Neuron (in vitro differentiated cells): ENCODE data around the gene C22orf23.

ENCODE experiments used
- H2AFZ ChIP-seq: one replicate; pipeline ENCODE4 v1.6.1; 2013; ENCODE audit warnings: low read depth, mild to moderate bottlenecking, inconsistent platforms, low read length, moderate library complexity
- H3K27me3 ChIP-seq: one replicate; pipeline ENCODE4 v1.6.1; 2013; ENCODE audit warnings: low read length; ENCODE audit not compliant: insufficient read depth
- H3K36me3 ChIP-seq: one replicate; pipeline ENCODE4 v1.6.1; 2013; ENCODE audit warnings: low read length; ENCODE audit not compliant: insufficient read depth
- H3K4me1 ChIP-seq: one replicate; pipeline ENCODE4 v1.6.1; 2013; ENCODE audit warnings: low read length; ENCODE audit not compliant: insufficient read depth
- H3K4me3 ChIP-seq: 2 replicates; pipeline ENCODE4 v1.5.1; 2013; ENCODE audit warnings: mild to moderate bottlenecking, low read length, moderate library complexity
- H3K9me3 ChIP-seq: one replicate; pipeline ENCODE4 v1.6.1; 2013; ENCODE audit warnings: low read length

The C22orf23 gene

DNA sequence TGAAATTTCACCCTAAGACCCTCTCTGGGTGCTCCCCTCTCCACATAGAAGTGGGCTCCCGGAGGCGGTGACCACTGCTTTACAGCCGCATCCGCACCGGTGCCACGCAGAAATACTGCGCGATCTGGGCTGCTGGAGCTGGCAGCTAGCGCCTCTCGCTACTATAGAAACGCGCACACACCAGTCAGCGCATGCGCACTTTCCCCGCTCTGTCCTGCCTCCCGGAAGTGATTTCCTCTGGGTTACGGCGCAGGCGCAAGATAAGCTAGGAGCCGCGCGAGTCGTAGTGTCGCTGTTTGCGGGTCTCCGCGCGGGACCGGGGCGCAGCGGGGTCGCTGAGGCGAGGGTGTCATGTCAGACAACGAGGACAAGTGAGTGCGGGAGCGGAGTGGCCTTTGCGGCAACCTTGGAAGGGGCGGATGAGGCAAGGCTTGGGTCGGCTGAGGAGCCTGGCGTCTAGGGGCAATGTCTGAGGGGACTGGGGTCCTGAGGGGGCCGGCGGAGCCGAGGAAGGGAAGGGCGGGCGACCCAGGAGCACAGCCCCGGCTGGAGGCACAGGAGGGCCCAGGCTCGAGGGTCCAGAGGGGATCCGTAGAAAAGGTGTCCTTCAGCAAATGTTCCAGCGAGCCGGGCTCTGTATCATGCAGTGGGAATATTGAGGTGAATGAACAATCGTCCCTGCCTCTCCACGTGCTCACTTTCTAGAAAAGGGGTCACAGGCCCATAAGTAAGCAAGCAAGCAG, at the start of gene C22orf23, which contains the start of gene POLR2F:
Gene C22orf23, minus strand, starts transcription at position 165 of the 743 bp plus-strand sequence. CDS start 452 bp downstream, outside the sequence.
Gene POLR2F, plus strand, starts transcription at position 263 of the 743 bp plus-strand sequence. Its CDS starts 89 bp downstream, at position 352.
- peak within 1 kb of the TSS; percentile 57 for H2AFZ ChIP-seq
- H3K27me3 ChIP-seq = no peaks in the 10 kb centered on the region
- H3K36me3 ChIP-seq = peaks cover 19% of the 10 kb centered on the region
- H3K9me3 ChIP-seq = no peaks in the 10 kb centered on the region
- H3K4me1 ChIP-seq = peaks cover 15% of the 10 kb centered on the region
- H3K4me3 ChIP-seq = peak within 1 kb of the TSS; percentile 70

GRCh38 chr22:37999640-38000272, 46.4 kb upstream of the C22orf23 start:
- peaks cover 2% of the 10 kb centered on the region for H3K4me1 ChIP-seq

GRCh38 chr22:37999236-37999635, 45.8 kb upstream of the C22orf23 start:
- H3K4me1 ChIP-seq = peaks cover 2% of the 10 kb centered on the region
- no peaks in the 10 kb centered on the region for H3K9me3 ChIP-seq
- no peak overlapping the region for H2AFZ ChIP-seq
- no peaks in the 10 kb centered on the region for H3K36me3 ChIP-seq
- no peaks in the 10 kb centered on the region for H3K27me3 ChIP-seq
- H3K4me3 ChIP-seq = no peak overlapping the region

More at GRCh38 chr22:37999640-38000272, 46.4 kb upstream of the C22orf23 start:
- H3K27me3 ChIP-seq = no peaks in the 10 kb centered on the region
- H3K36me3 ChIP-seq = no peaks in the 10 kb centered on the region
- no peaks in the 10 kb centered on the region for H3K9me3 ChIP-seq
- H3K4me3 ChIP-seq = no peak overlapping the region
- no peak overlapping the region for H2AFZ ChIP-seq

- H2AFZ ChIP-seq = no peak overlapping the region
- H3K36me3 ChIP-seq = no peaks in the 10 kb centered on the region
- peaks cover 2% of the 10 kb centered on the region for H3K4me1 ChIP-seq
- no peaks in the 10 kb centered on the region for H3K9me3 ChIP-seq
- no peak overlapping the region for H3K4me3 ChIP-seq
- no peaks in the 10 kb centered on the region for H3K27me3 ChIP-seq
These were observed 45.1 kb upstream of the C22orf23 start for GRCh38 chr22:37998543-37998942.

- Histone ChIP-seq H3K4me3 (no peak overlapping the region), H2AFZ (no peak overlapping the region), H3K27me3 (no peaks in the 10 kb centered on the region), H3K36me3 (no peaks in the 10 kb centered on the region), H3K4me1 (peaks cover 2% of the 10 kb centered on the region), H3K9me3 (no peaks in the 10 kb centered on the region)
These were observed 43.3 kb upstream of the C22orf23 start for GRCh38 chr22:37996515-37997246.

DNA sequence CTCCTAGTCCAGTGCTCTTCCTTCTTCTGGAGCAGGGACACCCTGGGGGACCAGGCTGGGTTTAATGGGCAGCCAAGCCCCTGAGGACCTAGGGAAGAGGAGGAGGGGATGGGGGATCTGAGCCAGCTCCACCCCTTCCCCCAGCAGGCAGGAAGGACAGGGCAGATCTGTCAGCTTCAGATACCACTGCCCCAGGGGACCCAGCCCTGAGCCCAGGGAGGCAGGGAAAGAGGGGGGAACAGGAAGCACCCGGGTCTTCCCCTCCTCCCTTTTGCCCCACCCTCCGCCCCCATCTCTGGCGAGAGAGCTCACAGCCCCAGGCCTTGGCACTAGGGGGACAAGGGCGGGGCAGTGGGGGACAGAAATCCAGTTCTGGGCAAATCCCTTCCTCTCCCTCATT, 42.7 kb upstream of the C22orf23 start:
- H2AFZ ChIP-seq = no peak overlapping the region
- H3K27me3 ChIP-seq = no peaks in the 10 kb centered on the region
- H3K4me1 ChIP-seq = peaks cover 2% of the 10 kb centered on the region
- H3K36me3 ChIP-seq = no peaks in the 10 kb centered on the region
- H3K4me3 ChIP-seq = no peak overlapping the region
- H3K9me3 ChIP-seq = no peaks in the 10 kb centered on the region

DNA sequence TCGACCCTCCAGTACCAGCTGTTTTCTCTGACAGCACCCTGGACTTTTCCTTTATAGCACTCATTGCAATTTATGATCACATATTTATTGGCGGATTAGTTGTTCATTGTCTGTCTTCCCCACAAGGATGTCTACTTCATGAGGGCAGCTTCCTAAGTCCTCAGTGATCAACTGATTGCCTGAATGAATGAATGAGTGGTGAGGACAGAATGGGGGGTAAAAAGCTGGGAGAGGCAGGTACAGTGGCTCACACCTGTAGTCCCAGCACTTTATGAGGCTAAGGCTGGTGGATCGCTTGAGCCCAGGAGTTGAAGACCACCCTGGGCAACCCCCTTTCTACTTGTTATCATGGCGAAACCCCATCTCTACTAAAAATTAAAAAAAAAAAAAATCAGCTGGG, 42.1 kb upstream of the C22orf23 start:
- Histone ChIP-seq H3K4me3 (no peak overlapping the region), H2AFZ (no peak overlapping the region), H3K36me3 (no peaks in the 10 kb centered on the region), H3K9me3 (no peaks in the 10 kb centered on the region), H3K27me3 (no peaks in the 10 kb centered on the region), H3K4me1 (peaks cover 2% of the 10 kb centered on the region)

DNA sequence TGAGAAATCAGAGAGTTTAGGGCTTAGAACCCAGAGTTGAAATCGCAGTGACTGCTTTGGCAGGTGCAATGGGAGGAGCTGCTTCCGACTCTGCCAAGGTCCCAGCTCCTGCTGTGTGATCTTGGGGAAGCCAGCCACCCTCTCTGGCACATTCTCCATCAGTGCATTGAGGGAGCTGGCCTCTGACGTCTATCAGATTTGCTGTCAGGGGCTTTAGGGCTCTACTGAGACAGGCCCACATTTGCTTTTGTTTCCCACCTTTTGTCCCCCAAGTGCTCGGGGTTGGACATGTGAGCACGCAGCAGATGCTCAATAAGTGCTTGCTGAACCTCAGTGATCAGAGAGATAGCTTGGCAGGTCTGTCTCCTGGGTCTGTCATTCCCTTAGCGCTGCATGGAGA, 41.6 kb upstream of the C22orf23 start:
- no peaks in the 10 kb centered on the region for H3K27me3 ChIP-seq
- H3K36me3 ChIP-seq = no peaks in the 10 kb centered on the region
- H2AFZ ChIP-seq = no peak overlapping the region
- H3K4me1 ChIP-seq = peaks cover 2% of the 10 kb centered on the region
- H3K9me3 ChIP-seq = no peaks in the 10 kb centered on the region
- no peak overlapping the region for H3K4me3 ChIP-seq

DNA sequence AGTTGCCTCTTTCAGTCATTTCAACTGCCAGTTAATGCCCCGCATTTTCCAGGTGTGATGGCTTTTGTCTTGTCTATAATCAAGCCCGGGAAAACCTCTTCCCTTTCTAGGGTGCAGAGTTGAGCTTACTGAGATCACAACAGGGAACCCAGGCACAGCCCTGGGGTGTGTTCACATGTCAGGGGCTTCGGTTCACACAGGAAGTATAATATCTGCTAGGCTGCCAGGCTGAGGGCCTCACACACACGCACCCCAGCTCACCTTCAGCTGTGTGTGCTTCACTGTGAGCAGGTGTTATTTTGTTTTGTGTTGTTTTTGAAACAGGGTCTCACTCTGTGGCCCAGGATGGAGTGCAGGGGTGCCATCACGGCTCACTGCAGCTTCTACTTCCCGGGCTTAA, 40.6 kb upstream of the C22orf23 start:
- Histone ChIP-seq H3K27me3 (no peaks in the 10 kb centered on the region), H2AFZ (no peak overlapping the region), H3K4me1 (peaks cover 2% of the 10 kb centered on the region), H3K36me3 (no peaks in the 10 kb centered on the region), H3K4me3 (no peak overlapping the region), H3K9me3 (no peaks in the 10 kb centered on the region)

- H3K4me3 ChIP-seq = no peak overlapping the region
- no peaks in the 10 kb centered on the region for H3K36me3 ChIP-seq
- no peaks in the 10 kb centered on the region for H3K27me3 ChIP-seq
- H3K9me3 ChIP-seq = no peaks in the 10 kb centered on the region
- H2AFZ ChIP-seq = no peak overlapping the region
- H3K4me1 ChIP-seq = no peaks in the 10 kb centered on the region
These were observed 38.5 kb upstream of the C22orf23 start for GRCh38 chr22:37991731-37992442.

DNA sequence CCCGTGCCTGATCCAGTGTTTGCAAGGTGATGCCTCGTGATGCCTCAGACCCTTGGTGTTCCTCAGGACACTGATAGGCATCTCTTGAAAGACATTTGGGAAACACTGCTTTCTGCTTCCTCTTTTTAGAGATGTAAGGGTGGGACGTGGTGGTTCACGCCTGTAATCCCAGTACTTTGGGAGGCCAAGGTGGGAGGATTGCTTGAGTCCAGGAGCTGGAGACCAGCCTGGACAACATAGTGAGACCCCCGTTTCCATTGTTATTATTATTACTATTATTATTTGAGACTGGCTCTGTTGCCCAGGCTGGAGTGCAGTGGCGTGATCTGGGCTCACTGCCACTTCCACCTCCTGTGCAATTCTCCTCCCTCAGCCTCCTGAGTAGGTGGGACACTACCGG, 37.5 kb upstream of the C22orf23 start:
- H2AFZ ChIP-seq = no peak overlapping the region
- no peaks in the 10 kb centered on the region for H3K36me3 ChIP-seq
- H3K4me3 ChIP-seq = no peak overlapping the region
- no peaks in the 10 kb centered on the region for H3K27me3 ChIP-seq
- no peaks in the 10 kb centered on the region for H3K9me3 ChIP-seq
- no peaks in the 10 kb centered on the region for H3K4me1 ChIP-seq

DNA sequence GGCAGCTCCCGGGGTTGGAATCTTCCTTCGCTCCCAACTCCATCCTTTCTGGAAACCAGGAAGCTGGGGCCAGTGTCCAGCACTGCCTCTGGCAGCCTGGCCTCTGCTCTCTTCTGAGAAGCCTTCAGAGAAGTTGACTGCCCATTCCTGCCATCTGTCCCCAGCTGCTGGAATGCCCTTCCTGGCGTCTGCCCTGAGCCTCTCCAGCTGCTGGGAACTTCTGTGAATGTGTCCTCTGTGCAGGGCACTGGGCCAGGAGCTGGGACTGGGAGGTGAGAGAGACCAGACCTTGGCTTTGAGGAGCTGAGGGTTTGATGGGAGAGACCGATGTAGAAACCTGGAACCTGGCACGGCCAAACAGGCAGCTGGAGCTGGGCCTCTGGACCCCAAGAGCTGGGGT, 36.9 kb upstream of the C22orf23 start:
- Histone ChIP-seq H3K36me3 (no peaks in the 10 kb centered on the region), H2AFZ (no peak overlapping the region), H3K9me3 (no peaks in the 10 kb centered on the region), H3K4me3 (no peak overlapping the region), H3K4me1 (no peaks in the 10 kb centered on the region), H3K27me3 (no peaks in the 10 kb centered on the region)
